Fibroblast of lung (primary cell): ENCODE results near the gene MYOCD.

Experiments
- CTCF ChIP-seq, 2 donors: IDR thresholded peaks in 1 of 2; conservative IDR thresholded peaks in 1 of 2; 1 replicate in 1 of 2; 2 replicates in 1 of 2; pipeline ENCODE4 v1.5.1; 2011 to 2012; ENCODE audit warnings: low read length in 2 of 2, control low read depth in 1 of 2, inconsistent platforms in 1 of 2, low read depth in 1 of 2, mild to moderate bottlenecking in 1 of 2
- EZH2 ChIP-seq: IDR thresholded peaks from 2 replicates; pipeline ENCODE4 v1.5.1; 2012; ENCODE audit warnings: low read length, control low read depth, mild to moderate bottlenecking; ENCODE audit errors: missing control alignments

GRCh38 chr17:12726131-12726530, 60.4 kb downstream of the MYOCD start:
- TF ChIP-seq CTCF (conservative IDR thresholded peaks at IDR 0.05 in 1 of 2, IDR thresholded peaks at IDR 0.05 in 1 of 2; ENCODE audit: low read depth in 1 of 2, low read length in 2 of 2) (no peak), EZH2 (no peak)
